GM23338 (cell line): ENCODE measurements around the gene TUB. TPM values are rescaled to one million over a fixed set of nuclear protein-coding genes. Genes with fewer than 3 reads are reported as not detected.

Experiments used
- ATAC-seq: fragments of 200-7000 bp; cut with Tn5 transposase; 3 replicates; pipeline ENCODE4 v1.9.1; 2020
- DNase-seq: peaks from one replicate; pipeline ENCODE4 v3.0.0-alpha.2; 2015; ENCODE audit warnings: low spot score
- H2AFZ ChIP-seq: fragments of 200-600 bp; sonication (generic); 2 replicates; pipeline ENCODE4 v1.8.0; 2016; ENCODE audit warnings: antibody characterized with exemption, mild to moderate bottlenecking, moderate library complexity
- H3F3A ChIP-seq: fragments of 200-600 bp; sonication (generic); replicated peaks from 2 replicates; pipeline ENCODE4 v1.8.0; 2017; ENCODE audit warnings: antibody characterized with exemption, mixed run types, low read depth
- H3K27ac ChIP-seq: fragments of 200-600 bp; sonication (generic); 2 replicates; pipeline ENCODE4 v1.6.1; 2016; ENCODE audit warnings: low read depth
- H3K27me3 ChIP-seq: fragments of 200-600 bp; sonication (generic); 2 replicates; pipeline ENCODE4 v1.8.0; 2016; ENCODE audit warnings: mild to moderate bottlenecking, mixed run types, moderate library complexity; ENCODE audit not compliant: insufficient read depth
- H3K36me3 ChIP-seq: fragments of 200-600 bp; sonication (generic); 2 replicates; pipeline ENCODE4 v1.8.0; 2016; ENCODE audit warnings: mild to moderate bottlenecking; ENCODE audit not compliant: insufficient read depth
- H3K4me1 ChIP-seq: fragments of 200-600 bp; sonication (generic); 2 replicates; pipeline ENCODE4 v1.8.0; 2016; ENCODE audit warnings: mild to moderate bottlenecking, moderate library complexity; ENCODE audit not compliant: insufficient read depth
- H3K4me2 ChIP-seq: fragments of 200-600 bp; sonication (generic); 2 replicates; pipeline ENCODE4 v1.7.1; 2017; ENCODE audit warnings: mixed run types
- H3K4me3 ChIP-seq: fragments of 200-600 bp; sonication (generic); 2 replicates; pipeline ENCODE4 v1.6.1; 2016; ENCODE audit warnings: mixed run types
- H3K79me2 ChIP-seq: fragments of 200-600 bp; sonication (generic); replicated peaks from 2 replicates; pipeline ENCODE4 v1.8.0; 2017; ENCODE audit warnings: mild to moderate bottlenecking; ENCODE audit not compliant: insufficient read depth
- H3K9me2 ChIP-seq: fragments of 200-600 bp; sonication (generic); 2 replicates; pipeline ENCODE4 v1.8.0; 2017; ENCODE audit not compliant: insufficient read depth
- H4K20me1 ChIP-seq: fragments of 200-600 bp; sonication (generic); replicated peaks from 2 replicates; pipeline ENCODE4 v1.8.0; 2017; ENCODE audit warnings: mild to moderate bottlenecking; ENCODE audit not compliant: insufficient read depth
- H3K27ac Mint-ChIP-seq: 2 replicates; pipeline ENCODE4 v1.8.0; 2020; ENCODE audit warnings: inconsistent platforms, mild to moderate bottlenecking, moderate library complexity, mixed read lengths
- H3K27me3 Mint-ChIP-seq: 3 replicates; pipeline ENCODE4 v1.8.0; 2022; ENCODE audit warnings: low read depth, mild to moderate bottlenecking, moderate library complexity, mixed read lengths, inconsistent platforms; ENCODE audit not compliant: insufficient read depth, poor library complexity
- H3K36me3 Mint-ChIP-seq: 3 replicates; pipeline ENCODE4 v1.8.0; 2021; ENCODE audit warnings: low read depth, mild to moderate bottlenecking, inconsistent platforms, moderate library complexity, mixed read lengths
- H3K4me1 Mint-ChIP-seq: 3 replicates; pipeline ENCODE4 v1.8.0; 2020; ENCODE audit warnings: mild to moderate bottlenecking, inconsistent platforms, mixed read lengths
- H3K4me3 Mint-ChIP-seq: 3 replicates; pipeline ENCODE4 v1.8.0; 2021; ENCODE audit warnings: moderate library complexity, mild to moderate bottlenecking, inconsistent platforms, mixed read lengths
- H3K9me3 Mint-ChIP-seq: 3 replicates; pipeline ENCODE4 v1.8.0; 2020; ENCODE audit warnings: moderate library complexity, mild to moderate bottlenecking, inconsistent platforms, mixed read lengths
- CREB1 ChIP-seq: fragments of 250-450 bp; sonication (Bioruptor Pico); IDR thresholded peaks from 2 replicates; pipeline ENCODE4 v1.5.0; 2020; ENCODE audit warnings: low read depth, mild to moderate bottlenecking, moderate library complexity
- EZH2 ChIP-seq: fragments of 200-600 bp; sonication (generic); IDR thresholded peaks from one replicate; pipeline ENCODE4 v1.8.0; 2017; ENCODE audit warnings: antibody characterized with exemption, mild to moderate bottlenecking, low read depth; ENCODE audit not compliant: unreplicated experiment
- EZH2phosphoT487 ChIP-seq: fragments of 200-600 bp; sonication (generic); IDR thresholded peaks from one replicate; pipeline ENCODE4 v1.8.1; 2018; ENCODE audit warnings: antibody characterized with exemption; ENCODE audit not compliant: unreplicated experiment
- JUNB ChIP-seq: IDR thresholded peaks from one replicate; pipeline ENCODE4 v1.6.1; 2016; ENCODE audit warnings: antibody characterized with exemption; ENCODE audit not compliant: unreplicated experiment
- NANOG ChIP-seq: IDR thresholded peaks from 2 replicates; pipeline ENCODE4 v1.6.1; 2016; ENCODE audit warnings: antibody characterized with exemption, borderline replicate concordance
- POLR2AphosphoS5 ChIP-seq: IDR thresholded peaks from 2 replicates; pipeline ENCODE4 v1.6.1; 2016; ENCODE audit warnings: antibody characterized with exemption, low read depth
- REST ChIP-seq: IDR thresholded peaks from one replicate; pipeline ENCODE4 v1.6.1; 2018; ENCODE audit warnings: antibody characterized with exemption; ENCODE audit not compliant: unreplicated experiment
- STAT1 ChIP-seq: IDR thresholded peaks from one replicate; pipeline ENCODE4 v1.6.1; 2016; ENCODE audit warnings: antibody characterized with exemption; ENCODE audit not compliant: unreplicated experiment
- ZNF114 ChIP-seq: fragments of 250-450 bp; sonication (Bioruptor Pico); IDR thresholded peaks from 2 replicates; pipeline ENCODE4 v1.5.0; 2020; ENCODE audit warnings: mild to moderate bottlenecking, moderate library complexity
- ZNF331 ChIP-seq: fragments of 250-450 bp; sonication (Bioruptor Pico); IDR thresholded peaks from 2 replicates; pipeline ENCODE4 v1.5.0; 2020; ENCODE audit warnings: low read depth, mild to moderate bottlenecking, moderate library complexity
- ZNF462 ChIP-seq: fragments of 250-450 bp; sonication (Bioruptor Pico); IDR thresholded peaks from 2 replicates; pipeline ENCODE4 v1.5.0; 2020; ENCODE audit warnings: mild to moderate bottlenecking, moderate library complexity
- polyA plus RNA-seq: library from polyadenylated mRNA; unstranded; fragments of >200 nt; fragmentation: Nextera tagmentation; extraction: Ambion mirVana; gene quantifications from 2 replicates; pipeline ENCODE4 v1.2.1, GENCODE V29; 2016
- total RNA-seq: library from RNA; depleted of rRNA; stranded (reverse); fragments of >200 nt; shearing (Covaris generic); gene quantifications from 2 replicates; pipeline ENCODE4 v1.2.3, GENCODE V29; 2014

TUB gene
- total and polyA plus RNA-seq, 2 experiments from 2014 or later = 5.5 to 30.4 TPM

GRCh38 chr11:8101421-8101820 is 20.4 kb downstream of the TUB start:
- Mint-ChIP-seq H3K27me3 (peaks cover 2% of the 10 kb centered on the region), H3K9me3 (no peaks in the 10 kb centered on the region), H3K27ac (no peak overlapping the region), H3K4me1 (no peaks in the 10 kb centered on the region), H3K4me3 (no peak overlapping the region), H3K36me3 (peaks cover 31% of the 10 kb centered on the region)
- Histone ChIP-seq H4K20me1 (peaks cover 4% of the 10 kb centered on the region; the same call in 1 of the 2 replicates), H3K27me3 (no peaks in the 10 kb centered on the region), H3K79me2 (no peaks in the 10 kb centered on the region), H3K36me3 (peaks cover 16% of the 10 kb centered on the region), H3K4me2 (no peak overlapping the region), H3K27ac (no peak overlapping the region), H3K9me2 (no peaks in the 10 kb centered on the region), H3F3A (no peaks in the 10 kb centered on the region), H3K4me1 (no peaks in the 10 kb centered on the region), H3K4me3 (no peak overlapping the region), H2AFZ (no peak overlapping the region)
- TF ChIP-seq REST = no peak
- TF ChIP-seq ZNF331 (CRISPR knock-in tag) = no peak
- no peak for TF ChIP-seq POLR2AphosphoS5
- TF ChIP-seq EZH2 = no peak
- TF ChIP-seq STAT1 = no peak
- TF ChIP-seq ZNF114 = no peak
- TF ChIP-seq ZNF462 (CRISPR knock-in tag) = no peak
- no peak for TF ChIP-seq JUNB
- TF ChIP-seq CREB1 (CRISPR knock-in tag) = no peak
- TF ChIP-seq EZH2phosphoT487 = no peak
- no peak for TF ChIP-seq NANOG
- no peak for DNase-seq
- ATAC-seq = no peak
